Glomerular visceral epithelial cell (primary cell): ENCODE results near the gene RABL2B.
"Not testable (repeated sequence)": the region's sequence is repeated elsewhere in the genome, so short reads cannot be mapped to it uniquely, and the experiment has no call there.

Experiments
- DNase-seq: peaks from one replicate; pipeline ENCODE4 v3.0.0-alpha.2; 2016; ENCODE audit errors: extremely low spot score

RABL2B gene

DNA sequence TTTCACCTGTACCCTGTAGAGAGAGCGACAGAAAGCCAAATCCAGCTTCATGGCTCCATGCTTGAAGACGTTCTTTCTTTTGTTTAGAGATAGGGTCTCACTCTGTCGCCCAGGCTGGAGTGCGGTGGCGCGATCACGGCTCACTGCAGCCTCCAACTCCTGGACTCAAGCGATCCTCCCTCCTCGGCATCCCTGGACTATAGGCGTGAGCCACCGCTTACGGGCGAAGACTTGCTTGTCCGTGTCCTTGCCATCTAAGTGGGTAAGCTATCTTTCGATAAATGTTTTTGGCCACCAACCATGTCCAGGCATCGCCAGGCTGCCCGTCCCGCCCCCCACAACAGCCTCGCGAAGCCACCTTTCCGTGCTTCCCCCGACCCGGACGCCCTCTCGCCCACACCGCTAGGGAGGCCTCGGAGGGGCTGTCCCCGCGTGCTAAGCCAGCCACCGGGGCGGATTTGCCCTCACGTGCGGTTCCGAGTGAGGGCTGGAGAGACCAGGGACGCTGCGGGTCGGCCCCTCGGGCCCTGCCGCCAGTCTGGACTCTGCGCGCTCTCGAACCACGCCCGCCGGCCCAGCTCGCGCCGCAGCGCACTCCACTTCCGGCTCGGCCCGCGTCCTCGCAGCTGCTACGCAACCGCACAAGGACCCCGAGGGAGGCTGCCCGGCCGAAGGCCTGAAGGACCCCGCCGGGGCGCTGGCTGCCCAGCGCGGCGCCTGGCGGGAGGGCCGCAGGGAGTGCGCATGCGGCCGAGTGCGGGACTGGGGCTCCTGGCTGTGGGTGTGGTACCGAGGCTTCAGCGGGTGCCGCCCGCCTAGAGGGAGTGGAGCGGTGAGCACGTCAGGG lies at the start of gene RABL2B:
Gene RABL2B, minus strand, starts transcription at position 604 of the 847 bp plus-strand sequence. CDS start 1,342 bp downstream, outside the sequence.
- peak; percentile 87 for DNase-seq

DNA sequence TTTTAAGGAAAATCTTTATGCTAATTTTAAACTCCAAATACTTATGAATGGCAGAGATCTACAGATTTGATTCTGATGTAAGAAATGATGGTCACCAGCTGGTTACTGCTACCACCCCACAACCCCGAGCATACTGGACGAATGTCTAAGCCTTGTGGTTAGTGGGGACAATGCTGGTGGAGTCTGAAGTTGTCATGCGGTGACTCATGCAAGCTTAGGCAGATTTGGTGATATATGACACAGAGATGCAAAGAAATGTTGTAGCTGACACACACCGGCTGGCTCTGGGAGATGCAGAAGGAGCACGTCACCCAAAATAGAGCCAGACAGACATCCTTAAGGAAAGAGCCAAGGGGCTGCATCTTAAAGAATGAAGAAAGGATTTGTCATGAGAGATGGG lies 3.5 kb upstream of the RABL2B start:
- not testable (repeated sequence) for DNase-seq

DNA sequence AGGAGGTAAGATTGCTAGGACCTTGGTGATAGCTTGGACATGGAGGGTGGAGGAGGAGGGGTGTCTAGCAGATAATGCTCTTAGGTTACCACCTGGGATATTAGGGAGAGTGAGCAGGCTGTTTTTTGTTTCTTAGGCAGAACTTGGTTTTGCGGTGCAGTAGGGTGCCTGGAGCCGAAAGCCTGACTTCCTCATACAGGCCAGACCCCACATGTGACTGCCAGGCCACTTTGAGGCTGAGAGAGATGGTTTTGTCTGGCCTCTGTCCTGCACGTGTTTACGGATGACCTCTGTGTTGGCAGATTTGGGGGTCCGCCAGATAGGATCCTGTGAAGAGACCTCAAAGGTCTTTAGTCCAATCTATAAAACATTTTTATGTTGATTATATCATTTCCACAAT lies 1.9 kb upstream of the RABL2B start:
- DNase-seq = not testable (repeated sequence)

DNA sequence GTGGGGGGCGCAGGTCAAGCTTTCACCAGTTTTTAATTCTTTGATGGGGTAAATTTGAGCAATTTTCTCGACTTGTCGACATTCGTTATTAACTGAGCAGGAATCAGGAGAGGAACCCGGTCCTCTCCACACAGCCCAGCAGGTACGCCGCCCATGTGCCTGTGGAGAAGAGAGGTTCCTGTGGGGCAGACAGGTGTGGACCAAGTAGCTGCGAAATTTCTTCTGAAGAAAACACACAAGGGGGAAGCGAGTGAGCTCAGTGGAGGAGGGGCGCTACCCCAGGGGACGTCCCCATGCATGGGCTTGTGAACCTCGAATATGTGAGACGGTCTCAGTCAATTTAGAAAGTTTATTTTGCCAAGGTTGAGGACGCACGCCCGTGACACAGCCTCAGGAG lies 442 bp upstream of the RABL2B start:
- not testable (repeated sequence) for DNase-seq

DNA sequence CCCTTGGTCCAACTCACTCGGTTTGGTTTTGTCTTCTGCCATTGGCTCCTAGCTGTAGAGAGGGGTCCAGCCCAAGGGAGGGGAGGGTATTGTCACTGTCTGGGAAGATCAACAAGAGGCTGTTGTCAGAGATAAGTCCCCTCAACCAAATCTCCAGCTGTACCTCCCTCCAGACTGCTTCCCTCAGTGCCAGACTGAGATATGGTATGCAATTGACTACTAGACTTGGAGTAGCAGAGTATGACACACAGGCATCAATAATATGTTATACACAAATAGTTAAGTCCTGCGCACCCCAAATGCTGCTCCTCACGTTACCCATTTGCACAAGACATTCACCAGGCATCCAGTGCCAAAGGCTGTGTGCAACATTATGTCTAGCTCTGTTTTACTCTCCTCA lies 1.2 kb downstream of the RABL2B start:
- not testable (repeated sequence) for DNase-seq

DNA sequence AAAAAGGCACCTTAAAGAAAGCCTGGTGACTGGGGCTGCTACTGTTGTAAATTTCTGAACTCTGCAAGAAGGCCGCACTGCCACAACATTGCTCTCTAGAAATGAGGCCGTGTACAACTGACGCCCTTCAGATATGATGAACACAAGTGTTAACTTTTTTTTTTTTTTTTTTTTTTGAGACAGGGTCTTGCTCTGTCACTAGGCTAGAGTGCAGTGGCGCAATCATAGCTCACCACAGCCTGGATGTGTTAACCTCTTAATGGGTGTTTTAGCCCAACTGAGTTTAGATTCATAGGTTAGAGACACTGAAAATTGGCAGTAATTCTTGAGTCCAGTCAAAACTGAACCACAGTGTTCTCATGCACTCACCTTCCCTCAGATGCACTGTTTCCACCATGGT lies 3.2 kb downstream of the RABL2B start:
- DNase-seq = not testable (repeated sequence)

DNA sequence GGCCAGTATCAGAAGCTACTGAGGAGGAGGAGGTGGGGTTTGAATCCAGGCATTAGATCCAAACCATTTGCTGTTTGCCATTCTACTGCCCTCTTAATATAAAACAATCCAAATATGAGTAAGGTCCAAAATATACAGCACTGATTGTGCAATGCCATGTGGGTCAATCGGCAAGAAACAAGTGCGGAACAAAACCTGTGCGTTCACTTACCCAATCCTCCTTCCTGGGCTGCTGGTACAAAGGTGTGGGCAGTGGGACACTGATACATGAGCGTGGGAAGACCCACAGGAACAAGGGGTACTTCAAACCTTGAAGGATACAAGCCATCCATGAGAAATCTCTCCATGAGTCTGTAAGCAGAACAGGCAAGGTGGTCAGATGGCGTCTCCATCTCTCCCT lies 5.8 kb downstream of the RABL2B start:
- not testable (repeated sequence) for DNase-seq

DNA sequence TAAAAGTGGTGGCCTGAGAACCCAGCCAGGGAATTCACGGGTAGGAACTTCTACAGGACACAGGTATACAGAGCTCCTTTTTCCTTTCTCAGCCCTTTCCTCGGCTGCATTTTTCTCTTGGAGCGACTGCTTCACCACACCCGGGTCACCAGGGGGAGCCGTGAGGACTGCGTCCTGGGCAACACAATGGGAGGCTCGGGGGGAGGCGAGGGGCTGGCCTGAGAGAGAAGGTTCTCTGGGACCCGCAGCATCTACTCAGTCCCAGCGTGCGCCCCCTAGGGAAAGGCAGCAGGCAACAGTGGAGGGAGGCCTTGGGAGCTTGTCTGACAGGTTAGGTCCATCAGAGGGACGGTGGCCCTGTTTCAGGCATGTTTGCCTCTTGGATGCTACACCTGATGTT lies 8.3 kb downstream of the RABL2B start:
- DNase-seq = peak; percentile 7

DNA sequence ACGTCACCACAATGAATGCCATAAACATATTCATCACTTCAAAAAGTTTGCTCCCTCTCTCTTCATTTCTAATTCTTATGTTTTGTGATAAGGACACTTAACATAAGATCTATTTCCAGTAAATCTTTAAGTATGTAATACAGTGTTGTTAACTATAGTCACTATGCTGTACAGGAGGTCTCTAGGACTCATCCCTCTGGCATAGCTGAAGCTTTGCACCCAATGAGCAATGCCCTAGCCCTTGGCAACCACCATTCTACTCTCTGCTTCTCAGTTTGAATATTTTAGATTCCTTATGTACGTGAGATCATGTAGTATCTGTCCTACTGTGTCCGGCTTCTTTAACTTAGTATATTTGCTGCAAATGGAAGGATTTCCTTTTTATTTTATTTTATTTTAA lies 19.1 kb downstream of the RABL2B start:
- DNase-seq = not testable (repeated sequence)

DNA sequence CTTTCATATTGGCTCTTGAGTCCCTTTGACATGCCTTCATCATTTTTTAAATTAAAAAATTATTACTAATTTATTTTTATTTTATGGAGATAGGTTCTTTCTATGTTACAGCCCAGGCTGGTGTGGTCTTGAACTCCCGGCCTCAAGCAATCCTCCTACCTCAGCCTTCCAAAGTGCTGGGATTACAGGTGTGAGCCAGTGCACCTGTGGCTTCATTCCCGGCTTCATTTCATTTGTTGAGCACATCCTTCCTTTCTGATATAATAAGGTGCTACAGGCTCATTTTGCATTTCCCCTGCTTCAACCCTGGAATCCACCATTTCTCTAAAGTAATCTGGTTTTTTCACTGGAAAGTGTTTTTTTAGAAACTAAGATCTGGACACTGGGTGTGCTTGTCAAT lies 21.6 kb downstream of the RABL2B start:
- not testable (repeated sequence) for DNase-seq

DNA sequence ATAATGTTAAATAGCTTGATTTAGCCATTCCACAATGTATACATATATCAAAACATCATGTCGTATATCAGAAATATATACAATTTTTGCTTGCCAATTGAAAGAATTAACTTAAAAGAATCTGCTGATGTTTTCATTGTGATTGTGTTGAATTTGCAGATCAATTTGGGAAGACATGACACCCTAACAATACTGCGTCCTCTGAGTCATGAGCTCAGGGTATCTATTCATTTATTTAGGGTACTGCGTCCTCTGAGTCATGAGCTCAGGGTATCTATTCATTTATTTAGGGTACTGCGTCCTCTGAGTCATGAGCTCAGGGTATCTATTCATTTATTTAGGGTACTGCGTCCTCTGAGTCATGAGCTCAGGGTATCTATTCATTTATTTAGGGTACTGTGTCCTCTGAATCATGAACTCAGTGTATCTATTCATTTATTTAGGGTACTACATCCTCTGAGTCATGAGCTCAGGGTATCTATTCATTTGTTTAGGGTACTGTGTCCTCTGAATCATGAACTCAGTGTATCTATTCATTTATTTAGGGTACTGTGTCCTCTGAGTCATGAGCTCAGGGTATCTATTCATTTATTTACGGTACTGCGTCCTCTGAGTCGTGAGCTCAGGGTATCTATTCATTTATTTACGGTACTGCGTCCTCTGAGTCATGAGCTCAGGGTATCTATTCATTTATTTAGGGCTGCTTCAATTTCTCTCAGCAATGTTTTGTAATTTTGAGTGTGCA lies 23.7 kb downstream of the RABL2B start:
- not testable (repeated sequence) for DNase-seq

DNA sequence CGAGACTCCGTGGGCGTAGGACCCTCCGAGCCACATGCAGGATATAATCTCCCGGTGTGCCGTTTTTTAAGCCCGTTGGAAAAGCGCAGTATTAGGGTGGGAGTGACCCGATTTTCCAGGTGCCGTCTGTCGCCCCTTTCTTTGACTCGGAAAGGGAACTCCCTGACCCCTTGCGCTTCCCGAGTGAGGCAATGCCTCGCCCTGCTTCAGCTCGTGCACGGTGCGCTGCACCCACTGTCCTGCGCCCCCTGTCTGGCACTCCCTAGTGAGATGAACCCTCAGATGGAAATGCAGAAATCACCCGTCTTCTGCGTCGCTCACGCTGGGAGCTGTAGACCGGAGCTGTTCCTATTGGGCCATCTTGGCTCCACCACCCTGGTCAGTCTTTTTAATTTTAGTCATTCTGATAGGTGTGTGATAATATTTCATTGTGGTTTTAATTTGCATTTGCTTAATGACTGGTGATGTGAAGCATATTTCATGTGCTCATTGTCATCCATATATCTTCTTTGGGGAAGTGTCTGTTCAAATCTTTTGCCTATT lies 26.4 kb downstream of the RABL2B start:
- peak; percentile 22 for DNase-seq

DNA sequence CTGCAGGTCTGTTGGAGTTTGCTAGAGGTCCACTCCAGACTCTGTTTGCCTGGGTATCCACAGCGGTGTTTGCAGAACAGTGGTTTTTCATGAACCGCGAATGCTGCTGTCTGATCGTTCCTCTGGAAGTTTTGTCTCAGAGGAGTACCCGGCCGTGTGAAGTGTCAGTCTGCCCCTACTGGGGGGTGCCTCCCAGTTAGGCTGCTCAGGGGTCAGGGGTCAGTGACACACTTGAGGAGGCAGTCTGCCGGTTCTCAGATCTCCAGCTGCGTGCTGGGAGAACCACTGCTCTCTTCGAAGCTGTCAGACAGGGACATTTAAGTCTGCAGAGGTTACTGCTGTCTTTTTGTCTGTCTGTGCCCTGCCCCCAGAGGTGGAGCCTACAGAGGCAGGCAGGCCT lies 27.0 kb downstream of the RABL2B start:
- DNase-seq = not testable (repeated sequence)

DNA sequence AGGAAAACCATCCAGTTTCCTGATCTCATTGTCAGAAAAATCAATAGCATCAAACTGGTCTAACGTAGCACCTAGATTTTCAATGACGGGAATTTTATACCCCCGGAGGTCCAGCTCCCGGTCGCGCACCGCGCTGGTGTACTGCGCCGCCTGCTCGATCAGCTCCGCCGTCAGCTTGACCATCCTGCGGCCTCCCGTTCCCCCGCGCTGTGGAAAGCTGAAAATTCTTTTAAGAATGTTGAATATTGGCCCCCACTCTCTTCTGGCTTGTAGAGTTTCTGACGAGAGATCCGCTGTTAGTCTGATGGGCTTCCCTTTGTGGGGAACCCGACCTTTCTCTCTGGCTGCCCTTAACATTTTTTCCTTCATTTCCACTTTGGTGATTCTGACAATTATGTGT lies 28.2 kb downstream of the RABL2B start:
- DNase-seq = not testable (repeated sequence)

DNA sequence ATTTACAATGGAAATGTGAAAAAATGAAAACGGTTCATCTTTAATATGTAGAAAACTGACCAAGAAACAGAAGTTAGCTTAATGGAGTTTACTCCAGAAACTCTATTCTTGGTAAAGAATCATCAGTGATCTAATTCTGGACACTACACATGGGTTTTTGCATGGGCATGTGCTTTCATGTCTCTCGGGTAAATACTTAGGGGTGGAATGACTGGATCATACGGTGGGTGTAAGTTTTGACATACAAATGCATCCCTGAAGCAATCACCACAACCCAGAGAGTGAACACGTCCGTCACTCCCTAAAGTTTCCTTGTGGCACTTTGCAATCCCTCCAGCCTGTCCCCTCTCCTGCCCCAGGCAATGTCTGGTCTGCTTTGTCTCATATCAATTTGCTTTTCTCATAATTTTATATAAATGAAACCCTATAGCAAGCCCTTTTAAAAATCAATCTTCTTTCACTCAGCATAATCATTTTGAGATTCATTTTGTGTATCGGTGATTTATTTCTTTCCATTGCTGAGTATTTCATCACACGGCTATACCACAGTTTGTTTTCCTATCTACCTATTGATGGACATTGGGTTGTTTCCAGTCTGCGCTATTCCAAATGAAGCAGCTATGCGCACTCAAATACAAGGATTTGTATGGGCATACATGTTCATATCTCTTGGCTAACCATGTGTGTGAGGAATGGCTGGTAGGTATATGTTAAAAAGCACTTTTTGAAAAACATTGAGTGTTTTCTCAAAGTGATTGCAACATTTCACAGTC lies 33.9 kb downstream of the RABL2B start:
- not testable (repeated sequence) for DNase-seq

DNA sequence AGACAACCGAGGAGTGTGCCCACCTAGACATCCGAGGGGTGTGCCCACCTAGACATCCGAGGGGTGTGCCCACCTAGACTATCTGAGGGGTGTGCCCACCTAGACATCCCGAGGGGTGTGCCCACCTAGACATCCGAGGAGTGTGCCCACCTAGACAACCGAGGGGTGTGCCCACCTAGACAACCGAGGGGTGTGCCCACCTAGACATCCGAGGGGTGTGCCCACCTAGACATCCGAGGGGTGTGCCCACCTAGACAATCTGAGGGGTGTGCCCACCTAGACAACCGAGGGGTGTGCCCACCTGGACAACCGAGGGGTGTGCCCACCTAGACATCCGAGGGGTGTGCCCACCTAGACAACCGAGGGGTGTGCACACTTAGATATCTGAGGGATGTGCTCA lies 34.8 kb downstream of the RABL2B start:
- DNase-seq = not testable (repeated sequence)

DNA sequence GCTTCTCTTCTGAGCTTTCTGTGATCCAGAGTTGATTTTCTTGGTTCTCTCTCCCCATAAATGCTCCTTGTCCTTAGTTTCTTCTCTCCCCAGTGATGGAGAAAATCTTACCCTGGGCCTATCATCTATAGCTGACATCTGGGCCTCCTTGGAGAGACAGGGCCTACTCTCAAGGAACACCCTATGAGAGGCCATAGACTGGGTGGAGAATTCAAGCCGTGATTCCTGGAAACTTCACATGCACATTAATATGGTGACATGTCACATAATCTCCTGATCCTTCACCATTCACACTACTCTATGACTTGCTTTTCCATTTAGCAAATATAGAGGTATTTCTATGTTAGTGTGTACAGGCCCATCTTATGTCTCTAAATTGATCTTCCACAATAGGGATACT lies 35.9 kb downstream of the RABL2B start:
- not testable (repeated sequence) for DNase-seq

DNA sequence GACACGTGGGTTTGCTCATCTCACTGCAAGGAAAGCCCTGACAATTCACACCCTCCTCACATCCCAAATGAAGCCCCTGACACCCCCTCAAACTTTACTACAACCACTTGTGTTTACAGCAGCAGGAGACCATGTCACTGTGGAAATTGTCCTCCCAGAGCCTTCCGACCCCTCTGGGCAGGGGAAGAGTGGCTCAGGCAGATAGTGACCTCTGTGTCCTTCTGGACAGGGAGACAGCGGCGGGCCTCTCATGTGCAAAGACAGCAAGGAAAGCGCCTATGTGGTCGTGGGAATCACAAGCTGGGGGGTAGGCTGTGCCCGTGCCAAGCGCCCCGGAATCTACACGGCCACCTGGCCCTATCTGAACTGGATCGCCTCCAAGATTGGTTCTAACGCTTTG lies 39.0 kb downstream of the RABL2B start:
- not testable (repeated sequence) for DNase-seq

DNA sequence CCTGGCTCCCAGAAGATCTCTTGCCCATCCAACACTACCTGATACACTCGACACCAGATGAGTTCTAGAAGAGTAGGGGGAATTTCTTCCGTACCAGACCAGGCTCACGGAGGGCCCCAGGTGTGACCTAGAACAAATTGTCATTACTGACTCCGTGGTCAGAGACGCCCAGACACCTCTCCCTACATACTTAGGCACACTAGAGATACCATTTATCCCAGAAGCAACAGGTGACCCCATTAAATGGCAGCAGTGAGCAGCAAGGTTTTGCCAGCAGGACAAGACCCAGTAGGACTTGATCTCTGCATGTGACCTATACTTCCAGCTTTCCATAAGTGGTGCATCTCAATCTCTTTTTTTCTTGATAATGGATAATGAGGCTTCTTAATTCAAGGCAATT lies 42.7 kb downstream of the RABL2B start:
- not testable (repeated sequence) for DNase-seq

DNA sequence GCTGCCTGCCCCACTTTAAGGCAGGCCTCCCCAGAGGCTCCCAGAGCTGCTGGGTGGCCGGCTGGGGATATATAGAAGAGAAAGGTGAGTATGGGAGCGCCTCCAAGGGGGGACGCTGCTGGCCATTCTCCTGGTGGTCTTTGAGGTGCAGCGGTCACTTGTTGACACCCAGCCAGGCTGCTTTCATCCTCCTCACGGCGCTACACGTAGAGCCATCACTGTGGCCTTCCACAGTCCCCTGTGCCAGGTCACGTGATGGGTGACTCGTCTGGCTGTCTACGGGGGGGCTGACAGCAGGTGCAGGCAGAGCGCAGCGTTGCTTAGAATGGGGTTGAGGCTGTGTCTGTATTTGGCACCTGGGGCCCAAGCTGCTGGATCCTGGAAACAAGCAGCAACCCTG lies 43.5 kb downstream of the RABL2B start:
- DNase-seq = no peak

DNA sequence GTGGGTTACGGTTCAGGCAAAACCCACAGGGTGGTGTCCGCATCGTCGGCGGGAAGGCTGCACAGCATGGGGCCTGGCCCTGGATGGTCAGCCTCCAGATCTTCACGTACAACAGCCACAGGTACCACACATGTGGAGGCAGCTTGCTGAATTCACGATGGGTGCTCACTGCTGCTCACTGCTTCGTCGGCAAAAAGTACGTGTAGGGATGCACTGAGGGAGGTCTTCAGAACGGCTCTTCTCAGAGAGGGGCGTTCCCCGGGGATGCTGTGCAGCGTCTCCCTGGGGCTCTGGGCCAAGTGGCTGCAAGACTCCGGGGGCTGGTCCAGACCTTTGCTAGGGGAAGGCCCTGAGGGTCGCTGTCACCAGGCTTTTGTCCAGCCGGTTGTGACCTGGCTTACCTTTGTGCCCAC lies 44.2 kb downstream of the RABL2B start:
- DNase-seq = no peak
